ENCODE results near the gene PPAN.

DNA sequence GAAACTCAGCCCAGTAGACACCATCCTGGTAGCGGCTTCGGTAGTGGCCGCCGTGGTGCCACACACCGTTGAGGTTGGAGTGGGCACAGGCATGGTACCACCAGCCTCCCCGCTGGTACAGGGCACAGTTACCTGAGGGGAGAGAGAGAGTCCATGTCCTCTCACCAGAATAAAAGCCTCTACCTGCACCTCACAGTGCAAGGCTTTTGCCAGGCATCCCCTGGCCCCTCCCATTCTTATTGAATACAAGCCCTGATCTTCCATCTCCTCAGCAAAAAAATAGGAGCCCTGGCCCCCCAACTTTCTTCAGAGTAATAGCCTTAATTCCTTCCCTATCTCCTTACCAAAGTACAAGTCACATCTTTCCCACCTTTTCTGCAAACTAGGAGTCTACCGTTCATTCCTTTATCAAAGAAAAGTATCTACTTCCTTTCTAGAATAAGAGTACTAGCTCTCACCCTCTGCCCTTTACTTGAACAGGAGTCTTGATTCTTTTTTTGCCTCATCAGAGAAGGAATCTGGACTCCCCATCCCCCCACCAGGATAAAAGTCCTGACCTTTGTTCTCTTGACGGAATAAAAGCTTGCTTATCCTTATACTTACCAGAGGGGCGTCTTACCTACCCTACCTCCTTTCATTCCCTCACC is 13.4 kb upstream of the PPAN start:
- TF ChIP-seq, protein P1, sequence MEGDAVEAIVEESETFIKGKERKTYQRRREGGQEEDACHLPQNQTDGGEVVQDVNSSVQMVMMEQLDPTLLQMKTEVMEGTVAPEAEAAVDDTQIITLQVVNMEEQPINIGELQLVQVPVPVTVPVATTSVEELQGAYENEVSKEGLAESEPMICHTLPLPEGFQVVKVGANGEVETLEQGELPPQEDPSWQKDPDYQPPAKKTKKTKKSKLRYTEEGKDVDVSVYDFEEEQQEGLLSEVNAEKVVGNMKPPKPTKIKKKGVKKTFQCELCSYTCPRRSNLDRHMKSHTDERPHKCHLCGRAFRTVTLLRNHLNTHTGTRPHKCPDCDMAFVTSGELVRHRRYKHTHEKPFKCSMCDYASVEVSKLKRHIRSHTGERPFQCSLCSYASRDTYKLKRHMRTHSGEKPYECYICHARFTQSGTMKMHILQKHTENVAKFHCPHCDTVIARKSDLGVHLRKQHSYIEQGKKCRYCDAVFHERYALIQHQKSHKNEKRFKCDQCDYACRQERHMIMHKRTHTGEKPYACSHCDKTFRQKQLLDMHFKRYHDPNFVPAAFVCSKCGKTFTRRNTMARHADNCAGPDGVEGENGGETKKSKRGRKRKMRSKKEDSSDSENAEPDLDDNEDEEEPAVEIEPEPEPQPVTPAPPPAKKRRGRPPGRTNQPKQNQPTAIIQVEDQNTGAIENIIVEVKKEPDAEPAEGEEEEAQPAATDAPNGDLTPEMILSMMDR (conservative IDR thresholded peaks at IDR 0.05; ENCODE audit: low read depth, low read length): no peak
- TF ChIP-seq EZH2 (IDR thresholded peaks at IDR 0.05; ENCODE audit: low read length, unreplicated experiment): no peak
